Hindlimb muscle (tissue), 1 donor: ENCODE results near the gene CHST5. TPM values are rescaled to one million over a fixed set of nuclear protein-coding genes. Genes with fewer than 3 reads are reported as not detected.

Experiments
- polyA plus RNA-seq: library from polyadenylated mRNA; unstranded; fragments of 120-200 nt; gene quantifications from one replicate; pipeline ENCODE4 v1.2.1, GENCODE V29; 2013; ENCODE audit not compliant: insufficient read length

The CHST5 gene
- polyA plus RNA-seq, 1 donor: not detected

Other genes with a start within 250 kb of the CHST5 start
- 73.0 TPM for gene CFDP1, start 102.6 kb downstream of the CHST5 start, polyA plus RNA-seq
- gene TMEM170A, start 71.4 kb downstream of the CHST5 start, polyA plus RNA-seq: 18.1 TPM
- gene CHST6, start 40.7 kb downstream of the CHST5 start, polyA plus RNA-seq: 0.77 TPM
- gene TMEM231, start 20.1 kb upstream of the CHST5 start, polyA plus RNA-seq: 7.0 TPM
- gene GABARAPL2, start 30.3 kb upstream of the CHST5 start, polyA plus RNA-seq: 111 TPM
- gene ADAT1, start 87.2 kb upstream of the CHST5 start, polyA plus RNA-seq: 33.9 TPM
- gene KARS1, start 111.6 kb upstream of the CHST5 start, polyA plus RNA-seq: 116 TPM
- 64.0 TPM for gene TERF2IP, start 111.7 kb upstream of the CHST5 start, polyA plus RNA-seq
- gene CPHXL2, start 140.9 kb upstream of the CHST5 start, polyA plus RNA-seq: 0.15 TPM
- not detected for gene DUXB, start 165.4 kb upstream of the CHST5 start, polyA plus RNA-seq
- gene CPHXL, start 190.4 kb upstream of the CHST5 start, polyA plus RNA-seq: not detected